Limb (tissue), 2 donors: ENCODE data around the gene KIF17.

Experiments used
- DNase-seq, 2 donors: peaks; one replicate each; pipeline ENCODE4 v3.0.0-alpha.2; 2016; ENCODE audit errors: extremely low spot score in 2 of 2

Gene KIF17

GRCh38 chr1:20711285-20712214, 6.3 kb downstream of the KIF17 start:
- DNase-seq: peak in 1 of 2 donors; percentile 65

GRCh38 chr1:20710469-20711284, 7.1 kb downstream of the KIF17 start:
- DNase-seq: no peak

- DNase-seq: no peak
Observed at GRCh38 chr1:20709868-20710267, 7.9 kb downstream of the KIF17 start.

- no peak for DNase-seq
Observed at GRCh38 chr1:20708891-20709290, 8.9 kb downstream of the KIF17 start.

- no peak for DNase-seq
Observed at GRCh38 chr1:20708057-20708456, 9.8 kb downstream of the KIF17 start.

GRCh38 chr1:20706841-20707240, 11.0 kb downstream of the KIF17 start:
- DNase-seq: no peak

GRCh38 chr1:20705203-20705755, 12.5 kb downstream of the KIF17 start:
- DNase-seq: no peak

GRCh38 chr1:20704390-20705202, 13.2 kb downstream of the KIF17 start:
- DNase-seq: no peak

- no peak for DNase-seq
Observed at GRCh38 chr1:20703124-20703756, 14.6 kb downstream of the KIF17 start.

- DNase-seq: no peak
Observed at GRCh38 chr1:20702416-20702815, 15.4 kb downstream of the KIF17 start.

GRCh38 chr1:20701847-20702246, 16.0 kb downstream of the KIF17 start:
- no peak for DNase-seq

- DNase-seq: no peak
Observed at GRCh38 chr1:20701446-20701845, 16.4 kb downstream of the KIF17 start.

- DNase-seq: no peak
Observed at GRCh38 chr1:20700636-20701215, 17.1 kb downstream of the KIF17 start.

GRCh38 chr1:20699558-20699957, 18.2 kb downstream of the KIF17 start:
- DNase-seq: peak in 1 of 2 donors; percentile 26

- no peak for DNase-seq
Observed at GRCh38 chr1:20698195-20698910, 19.5 kb downstream of the KIF17 start.

- DNase-seq: no peak
Observed at GRCh38 chr1:20697563-20697962, 20.2 kb downstream of the KIF17 start.

GRCh38 chr1:20696397-20697333, 21.1 kb downstream of the KIF17 start:
- DNase-seq: peak; percentile 72 to 90

GRCh38 chr1:20695515-20695914, 22.3 kb downstream of the KIF17 start:
- no peak for DNase-seq

- no peak for DNase-seq
Observed at GRCh38 chr1:20693623-20694022, 24.2 kb downstream of the KIF17 start.
